ENCODE results near the gene C16orf74.

The C16orf74 gene

GRCh38 chr16:85750827-85751697 is at the start of gene C16orf74:
C16orf74 (minus strand) TSS chr16:85751096; CDS start chr16:85735217, 15,879 bp downstream.
- DNase-seq (ENCODE audit: low read depth in 2 of 2): no peak

DNA sequence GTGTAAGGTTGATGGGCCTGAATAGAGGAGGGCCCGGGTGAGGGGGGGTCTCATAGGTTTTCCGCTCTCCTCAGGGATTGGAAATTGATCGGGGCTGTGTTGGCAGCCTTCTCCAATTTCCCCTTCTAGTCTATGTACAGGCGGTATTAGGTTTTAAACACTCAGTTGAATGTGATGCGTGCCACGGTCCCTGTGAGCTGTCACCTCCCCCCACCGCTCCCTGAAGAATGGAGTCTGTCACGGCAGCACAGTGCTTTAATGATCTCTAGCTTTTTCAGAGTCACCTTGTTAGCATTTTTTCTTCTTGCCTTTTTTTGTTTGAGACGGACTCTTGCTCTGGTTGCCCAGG is 49.4 kb upstream of the C16orf74 start:
- DNase-seq (ENCODE audit: low read depth in 2 of 2): peak in 1 of 2 donors; percentile 12

DNA sequence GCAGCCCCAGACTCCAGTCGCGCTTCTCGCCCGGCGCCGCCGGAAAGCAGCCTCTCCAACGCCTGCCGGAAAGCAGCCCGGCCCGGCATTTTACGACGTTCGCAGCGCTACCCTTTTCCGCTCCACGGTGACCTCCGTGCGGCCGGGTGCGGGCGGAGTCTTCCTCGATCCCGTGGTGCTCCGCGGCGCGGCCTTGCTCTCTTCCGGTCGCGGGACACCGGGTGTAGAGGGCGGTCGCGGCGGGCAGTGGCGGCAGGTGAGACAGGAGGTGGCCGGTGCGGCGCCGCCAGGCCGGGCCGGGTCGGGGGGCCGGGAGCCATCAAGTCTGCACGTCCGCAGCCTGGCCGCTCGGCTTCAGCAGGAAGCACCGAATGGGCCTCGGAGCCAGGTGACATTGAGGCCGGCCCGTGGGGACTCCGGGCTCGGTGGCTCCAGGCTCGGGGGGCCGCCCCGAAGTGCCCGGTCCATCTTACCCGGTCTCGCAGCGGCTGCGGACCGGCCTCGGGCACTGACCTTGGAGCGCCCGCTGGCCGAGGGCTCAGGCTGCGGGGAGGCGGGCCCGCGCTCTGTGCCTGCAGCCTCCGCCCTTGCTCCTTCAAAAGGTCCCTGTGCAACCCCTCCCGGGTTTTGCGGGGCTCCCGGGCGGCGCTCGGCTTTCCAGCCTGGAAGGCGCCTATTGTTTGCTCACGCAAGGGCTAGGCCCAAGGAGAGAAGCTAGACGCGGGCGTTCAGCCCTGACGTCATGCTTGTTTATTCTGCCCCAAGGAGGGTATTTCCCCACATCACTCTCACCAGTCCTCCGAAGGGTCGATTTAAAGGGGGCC is 48.8 kb upstream of the C16orf74 start, which contains the start of the genes COX4I1 and EMC8:
Gene COX4I1, plus strand, starts transcription at position 199 of the 824 bp plus-strand sequence. CDS start 1,511 bp downstream, outside the sequence.
Gene EMC8, minus strand, starts transcription at position 48 of the 824 bp plus-strand sequence. CDS start 249 bp downstream, outside the sequence.
- peak; percentile 84 to 92 for DNase-seq (ENCODE audit: low read depth in 2 of 2)

DNA sequence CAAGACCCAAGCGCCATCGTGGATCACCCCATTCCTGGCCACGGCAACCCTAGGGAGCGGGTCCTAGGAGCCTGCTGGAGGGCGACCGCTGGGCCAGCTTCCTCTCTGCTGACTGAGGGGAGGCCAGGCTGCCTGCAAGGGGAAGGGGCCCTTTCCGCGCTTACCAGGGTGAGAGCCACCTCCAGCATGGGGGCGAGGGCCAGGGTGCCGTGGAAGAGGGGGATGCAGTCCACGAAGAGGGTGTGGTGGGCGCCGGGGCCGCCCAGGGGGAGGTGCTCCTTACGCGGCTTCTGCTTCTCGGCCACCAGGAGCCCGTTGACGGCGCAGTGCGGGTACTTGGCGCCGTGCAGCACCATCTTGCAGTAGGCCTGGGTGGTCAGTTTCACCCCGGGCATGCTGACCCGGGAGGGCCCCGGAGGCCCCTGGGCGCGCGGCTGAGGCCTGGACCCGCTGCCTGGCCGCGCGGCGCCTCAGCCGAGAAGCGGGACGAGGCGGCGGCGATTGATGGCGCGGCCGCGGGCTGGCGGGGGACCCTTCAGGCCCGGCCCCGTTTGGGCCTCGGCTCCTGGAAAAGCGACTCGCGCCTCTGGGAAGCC is 48.1 kb upstream of the C16orf74 start:
- peak in 1 of 2 donors; percentile 21 for DNase-seq (ENCODE audit: low read depth in 2 of 2)

- DNase-seq (ENCODE audit: low read depth in 2 of 2): no peak
These were observed 47.4 kb upstream of the C16orf74 start for GRCh38 chr16:85798283-85798776.

GRCh38 chr16:85796599-85796998 is 45.7 kb upstream of the C16orf74 start:
- DNase-seq (ENCODE audit: low read depth in 2 of 2): no peak

DNA sequence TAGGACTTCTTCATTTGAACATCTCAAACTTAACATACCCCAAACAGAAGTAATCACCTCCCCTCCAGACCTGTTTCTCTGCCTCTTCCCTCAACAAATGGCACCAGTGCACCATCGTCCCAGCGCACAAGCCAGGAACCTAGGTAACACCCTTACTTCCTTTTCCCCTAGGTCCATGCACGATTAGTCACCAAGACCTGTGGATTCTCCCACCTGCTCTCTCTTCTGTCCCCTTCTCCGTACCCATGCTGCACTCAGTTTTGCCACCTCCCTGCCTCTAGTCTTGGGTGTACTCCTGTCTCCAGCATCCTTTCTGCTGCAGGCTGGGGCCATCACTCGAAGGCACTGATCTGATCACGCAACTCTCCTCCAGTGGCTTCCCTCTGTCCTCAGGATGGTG is 45.3 kb upstream of the C16orf74 start:
- DNase-seq (ENCODE audit: low read depth in 2 of 2): no peak

DNA sequence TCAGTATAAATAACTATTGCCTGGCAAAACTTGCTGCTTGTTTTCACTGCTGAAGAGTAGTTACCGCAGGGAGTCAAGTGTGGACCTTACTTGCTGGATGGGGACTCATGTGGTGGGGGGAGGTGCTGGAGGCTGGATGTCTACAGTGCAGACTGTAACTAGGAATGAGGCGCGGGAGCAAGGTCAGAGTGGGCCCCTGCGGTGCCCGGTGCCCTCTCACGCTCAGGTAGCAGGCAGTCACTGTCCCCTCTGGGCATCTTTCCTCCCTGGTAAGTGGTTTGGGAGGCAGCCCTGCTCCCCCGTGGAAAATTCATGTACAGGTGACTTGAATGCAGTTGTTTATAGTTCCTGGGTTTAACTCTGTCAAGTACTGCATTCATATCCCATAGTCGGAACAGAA is 43.8 kb upstream of the C16orf74 start:
- DNase-seq (ENCODE audit: low read depth in 2 of 2): no peak

- DNase-seq (ENCODE audit: low read depth in 2 of 2): no peak
These were observed 42.9 kb upstream of the C16orf74 start for GRCh38 chr16:85793662-85794298.

- no peak for DNase-seq (ENCODE audit: low read depth in 2 of 2)
These were observed 38.9 kb upstream of the C16orf74 start for GRCh38 chr16:85789773-85790172.

DNA sequence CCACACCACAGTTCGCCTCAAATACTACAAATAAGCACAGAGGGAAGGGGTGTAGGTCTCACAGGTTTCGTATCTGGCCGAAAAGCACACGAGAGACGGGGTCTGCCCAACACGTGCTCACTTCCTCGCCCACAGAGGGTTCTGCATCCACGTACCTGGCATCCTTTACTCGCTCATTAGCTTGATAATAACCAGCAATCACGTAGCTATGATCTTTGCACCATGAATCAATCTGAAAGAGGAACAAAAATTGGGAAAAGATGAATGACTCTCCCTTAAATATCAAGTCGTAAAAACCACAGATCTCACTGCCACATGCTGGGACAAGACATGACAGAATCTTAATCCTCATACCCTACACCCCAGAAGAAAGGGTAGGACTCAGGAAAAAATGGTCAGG is 37.9 kb upstream of the C16orf74 start:
- no peak for DNase-seq (ENCODE audit: low read depth in 2 of 2)

- no peak for DNase-seq (ENCODE audit: low read depth in 2 of 2)
These were observed 35.0 kb upstream of the C16orf74 start for GRCh38 chr16:85785927-85786326.

DNA sequence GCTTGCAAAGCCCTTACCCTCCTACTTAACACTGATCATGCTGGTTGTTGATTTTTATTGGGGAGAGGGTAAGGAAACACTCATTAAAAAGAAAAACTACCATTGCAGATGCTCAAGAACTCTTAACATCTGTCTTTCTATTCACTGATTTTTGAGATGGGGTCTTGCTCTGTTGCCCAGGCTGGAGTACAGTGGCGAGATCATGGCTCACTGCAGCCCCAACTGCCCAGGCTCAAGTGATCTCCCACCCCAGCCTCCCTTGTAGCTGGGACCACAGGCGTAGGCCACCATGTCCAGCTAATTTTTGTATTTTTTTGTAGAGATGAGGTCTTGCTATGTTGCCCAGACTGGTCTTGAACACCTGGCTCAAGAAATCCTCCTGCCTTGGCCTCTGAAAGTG is 33.9 kb upstream of the C16orf74 start:
- DNase-seq (ENCODE audit: low read depth in 2 of 2): no peak

GRCh38 chr16:85783441-85783840 is 32.5 kb upstream of the C16orf74 start:
- DNase-seq (ENCODE audit: low read depth in 2 of 2): no peak

GRCh38 chr16:85782451-85782850 is 31.6 kb upstream of the C16orf74 start:
- DNase-seq (ENCODE audit: low read depth in 2 of 2): no peak

DNA sequence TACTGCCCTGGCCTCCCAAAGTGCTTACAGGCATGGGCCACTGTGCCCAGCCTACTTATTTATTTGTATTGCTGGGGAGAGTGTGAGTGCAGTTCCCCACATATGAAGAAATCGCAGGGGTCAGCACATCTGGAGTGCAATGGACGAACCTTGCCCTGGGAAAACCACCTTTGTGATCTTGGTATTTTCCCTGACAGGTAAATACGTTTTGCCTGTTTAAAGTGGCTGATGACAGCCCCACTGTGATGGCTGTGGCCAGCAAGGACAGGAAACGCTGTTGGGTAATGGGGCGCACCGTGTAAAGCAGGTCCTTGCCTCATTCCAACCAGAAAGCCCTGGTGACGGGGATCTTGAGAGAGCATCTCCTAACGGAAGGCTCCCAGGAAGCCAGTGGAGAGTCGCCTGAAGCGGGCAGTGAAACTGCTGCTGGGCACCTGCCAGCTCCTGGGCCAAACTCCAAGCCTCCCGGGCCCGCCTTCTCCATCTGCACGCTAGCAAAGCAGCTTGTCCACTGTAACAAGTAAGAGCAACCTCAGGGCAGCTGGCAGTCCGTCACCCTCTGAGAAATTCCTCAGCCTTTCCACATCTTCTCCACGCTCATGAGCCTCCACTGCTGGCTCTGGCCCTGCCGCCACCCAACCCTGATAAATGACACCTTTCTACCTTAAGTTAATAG is 30.9 kb upstream of the C16orf74 start:
- DNase-seq (ENCODE audit: low read depth in 2 of 2): no peak

- no peak for DNase-seq (ENCODE audit: low read depth in 2 of 2)
These were observed 30.3 kb upstream of the C16orf74 start for GRCh38 chr16:85781156-85781555.

DNA sequence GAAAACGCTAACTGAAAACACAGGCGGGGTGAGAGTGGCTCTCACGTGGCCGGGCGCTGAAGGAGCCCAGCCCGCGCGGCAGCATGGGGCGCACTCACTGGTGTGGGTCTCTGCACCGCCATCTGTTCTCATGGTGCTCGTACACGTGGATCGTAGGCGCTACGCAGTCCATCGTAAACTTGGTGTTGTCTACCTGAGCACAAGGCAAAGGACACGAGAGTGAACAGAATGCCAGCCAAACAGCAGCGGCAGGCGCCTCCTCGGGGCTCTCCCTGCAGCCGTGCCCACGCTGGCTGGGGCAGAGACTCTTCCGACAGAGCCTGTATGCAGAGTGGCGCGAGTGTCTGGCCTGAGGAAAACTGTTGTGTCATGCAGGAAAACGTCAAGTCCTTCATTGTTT is 29.4 kb upstream of the C16orf74 start:
- no peak for DNase-seq (ENCODE audit: low read depth in 2 of 2)

DNA sequence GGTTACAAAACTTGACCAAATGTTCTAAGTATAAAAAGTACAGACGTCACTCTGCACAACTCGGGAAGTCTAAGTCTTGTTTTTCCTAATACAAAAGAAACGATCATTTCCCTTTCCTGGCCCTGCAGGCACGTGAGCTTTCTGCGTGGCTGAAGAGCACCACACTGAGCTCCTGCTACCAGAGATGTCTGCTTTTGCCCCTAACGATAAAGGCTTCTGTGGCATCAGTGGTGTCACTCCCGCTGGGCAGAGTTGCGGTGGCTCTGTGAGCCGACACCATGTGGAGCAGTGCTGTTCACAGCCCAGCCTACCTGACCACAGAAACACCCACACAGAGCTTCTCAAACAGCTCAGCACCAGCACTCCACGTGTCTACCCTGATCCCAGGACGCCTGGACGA is 28.0 kb upstream of the C16orf74 start:
- DNase-seq (ENCODE audit: low read depth in 2 of 2): peak in 1 of 2 donors; percentile 23

- no peak for DNase-seq (ENCODE audit: low read depth in 2 of 2)
These were observed 26.9 kb upstream of the C16orf74 start for GRCh38 chr16:85777583-85778310.
